ENCODE data around the gene LEPROT.
"Not testable (repeated sequence)": the region's sequence is repeated elsewhere in the genome, so short reads cannot be mapped to it uniquely, and the experiment has no call there.

The LEPROT gene, protein sequence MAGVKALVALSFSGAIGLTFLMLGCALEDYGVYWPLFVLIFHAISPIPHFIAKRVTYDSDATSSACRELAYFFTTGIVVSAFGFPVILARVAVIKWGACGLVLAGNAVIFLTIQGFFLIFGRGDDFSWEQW

DNA sequence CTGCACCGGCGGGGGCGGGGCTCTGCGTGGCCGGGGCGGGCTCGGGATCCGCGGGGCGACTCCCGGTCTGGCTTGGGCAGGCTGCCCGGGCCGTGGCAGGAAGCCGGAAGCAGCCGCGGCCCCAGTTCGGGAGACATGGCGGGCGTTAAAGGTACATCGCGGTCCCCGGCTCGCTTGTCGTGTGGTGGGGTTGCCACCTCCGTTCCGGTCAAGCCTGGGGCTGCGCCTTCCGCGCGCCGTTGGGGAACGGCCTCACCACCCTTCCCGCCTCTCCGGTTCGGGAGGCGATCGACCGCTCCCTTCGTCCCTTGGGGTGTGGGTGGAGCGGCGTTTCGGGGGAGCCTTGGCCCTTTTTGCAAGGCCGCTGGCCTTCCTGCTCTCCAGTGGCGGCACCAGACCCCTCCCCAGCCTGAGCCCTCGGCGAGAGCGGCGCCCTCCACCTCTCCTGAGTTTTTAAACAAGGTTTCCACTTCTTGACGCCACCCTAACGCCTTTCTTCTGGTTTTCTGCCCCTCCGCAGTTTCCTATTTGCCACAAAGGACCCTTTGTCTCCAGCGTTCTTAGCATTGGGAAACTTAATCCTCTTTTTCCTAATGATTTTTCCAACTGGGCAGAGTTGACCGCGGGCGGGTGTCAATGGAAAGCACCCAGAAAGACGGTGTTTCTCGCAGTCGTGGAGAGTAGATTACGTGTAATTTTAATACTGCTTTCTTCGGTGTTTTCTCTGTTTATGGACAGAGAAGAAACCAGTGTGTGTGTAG is at the start of gene LEPROT, which contains the start of gene LEPR:
LEPROT (plus strand) TSS at position 79 of the 761 bp plus-strand sequence; CDS start at position 136, 57 bp downstream.
LEPR (plus strand) TSS at position 79 of the 761 bp plus-strand sequence. CDS start 144,898 bp downstream, outside the sequence.
- no peak for DNase-seq (ENCODE audit: low spot score)

DNA sequence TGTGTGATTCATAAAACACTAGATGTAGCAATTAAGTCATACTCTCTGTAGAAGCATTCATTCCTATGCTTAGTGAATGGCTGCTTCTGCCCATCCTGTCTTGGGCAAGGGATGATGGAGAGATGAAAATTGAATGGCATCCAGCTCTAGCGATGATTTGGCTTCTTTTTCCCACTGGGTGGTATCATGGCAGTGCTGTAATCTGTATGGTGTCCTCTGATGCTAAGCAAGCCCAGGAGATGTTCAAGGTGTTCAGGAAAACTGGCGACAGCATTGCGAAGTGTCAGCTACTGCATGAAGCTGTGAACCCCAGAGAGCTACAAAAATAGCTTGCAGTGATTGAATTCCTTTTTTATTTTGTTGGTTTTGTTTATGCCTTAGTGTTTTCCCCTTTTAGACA is 48.9 kb upstream of the LEPROT start:
- DNase-seq (ENCODE audit: low spot score) = no peak

DNA sequence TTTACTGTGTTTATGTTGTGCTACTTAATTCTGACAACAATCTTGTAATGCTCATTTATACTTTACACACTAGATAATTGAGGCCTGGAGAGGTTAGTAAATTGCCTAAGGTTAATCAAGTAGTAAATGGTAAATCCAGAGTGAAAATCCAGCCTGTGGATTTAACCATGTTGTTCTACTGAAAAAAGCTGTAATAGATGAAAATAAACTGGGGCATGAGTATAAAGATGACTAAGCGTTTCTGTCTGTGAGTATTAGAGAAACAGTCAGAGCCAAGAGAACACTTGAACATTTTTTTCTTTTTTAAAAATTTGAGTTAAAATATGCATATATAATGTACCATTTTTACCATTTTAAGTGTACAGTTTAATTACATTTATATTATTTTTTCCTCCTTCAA is 47.9 kb upstream of the LEPROT start:
- peak; percentile 67 for DNase-seq (ENCODE audit: low spot score)

DNA sequence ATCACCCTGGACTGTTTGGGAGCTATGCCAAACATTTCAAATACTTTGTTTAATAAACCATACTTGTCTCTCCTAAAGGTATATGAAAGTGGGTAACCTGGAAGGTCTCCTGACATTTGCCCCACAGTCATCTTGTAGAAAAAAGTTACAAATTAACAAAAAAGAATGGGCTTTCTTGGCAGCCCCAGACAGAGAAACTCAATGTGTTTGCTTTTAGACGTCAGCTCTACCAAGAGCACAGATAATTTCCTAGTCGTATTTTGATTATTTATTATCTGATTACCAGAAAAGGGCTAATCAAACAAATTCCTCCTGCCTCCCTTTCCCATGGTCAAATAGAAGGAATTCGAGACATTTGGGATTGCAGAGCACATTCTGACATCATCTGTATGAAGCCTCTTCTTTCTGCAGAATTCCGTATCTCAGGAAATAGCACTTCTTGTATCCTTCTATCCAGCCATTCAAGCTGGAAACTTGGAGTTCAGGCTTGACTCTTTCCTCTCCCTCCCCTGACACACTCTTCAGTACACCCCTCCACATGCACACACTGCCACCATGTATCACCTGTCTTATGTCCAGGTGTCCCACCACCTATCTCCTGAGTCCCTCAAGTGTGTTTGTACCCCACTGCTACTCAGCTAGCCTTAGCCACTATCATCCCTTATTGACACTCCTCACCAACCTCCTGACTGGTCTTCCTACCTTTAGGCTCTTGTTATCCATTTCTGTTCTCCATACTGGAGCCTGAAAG is 42.8 kb upstream of the LEPROT start:
- no peak for DNase-seq (ENCODE audit: low spot score)

DNA sequence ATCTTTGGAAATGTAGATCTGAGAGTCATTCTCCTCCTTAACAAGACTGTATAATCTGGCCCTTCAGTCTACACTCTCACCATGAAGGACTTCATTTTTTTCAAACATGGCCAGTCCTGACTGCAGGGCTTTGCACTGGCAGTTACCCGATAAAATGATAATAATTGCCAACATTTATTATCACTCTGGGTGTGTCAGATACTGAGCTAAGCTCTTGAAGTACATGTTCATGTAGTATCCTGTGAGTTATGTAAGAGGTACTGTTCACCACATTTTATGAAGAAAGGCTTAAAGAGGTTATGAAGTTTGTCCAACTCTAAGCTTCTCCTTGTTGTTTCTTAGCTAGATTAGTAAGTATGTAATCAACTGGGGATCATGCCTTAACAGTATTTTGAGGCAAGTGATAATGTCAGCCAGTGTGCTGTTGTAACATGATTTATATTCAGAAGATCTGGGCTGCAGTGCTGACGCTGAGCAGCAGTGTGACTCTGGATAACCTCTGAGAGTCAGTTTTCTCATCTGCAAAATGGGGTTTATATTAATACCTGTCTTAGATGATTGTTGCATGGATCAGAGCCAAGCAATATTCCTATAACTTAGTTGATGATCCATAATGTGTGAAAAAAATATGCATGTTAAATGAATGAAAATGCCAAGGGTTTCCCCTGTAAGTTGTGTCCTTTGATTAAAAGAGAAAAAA is 42.1 kb upstream of the LEPROT start:
- DNase-seq (ENCODE audit: low spot score) = peak; percentile 47

DNA sequence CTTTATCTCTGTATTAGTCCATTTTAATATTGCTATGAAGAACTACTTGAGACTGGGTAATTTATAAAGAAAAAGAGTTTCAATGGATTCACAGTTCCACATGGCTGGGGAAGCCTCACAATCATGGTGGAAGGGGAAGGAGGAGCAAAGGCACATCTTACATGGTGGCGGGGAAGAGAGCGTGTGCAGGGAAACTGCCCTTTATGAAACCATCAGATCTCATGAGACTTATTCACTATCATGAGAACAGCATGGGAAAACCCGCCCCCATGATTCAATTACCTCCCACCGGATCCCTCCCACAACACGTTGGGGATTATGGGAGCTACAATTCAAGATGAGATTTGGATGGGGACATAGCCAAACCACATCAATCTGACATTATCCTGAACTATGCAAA is 36.0 kb upstream of the LEPROT start:
- not testable (repeated sequence) for DNase-seq (ENCODE audit: low spot score)

DNA sequence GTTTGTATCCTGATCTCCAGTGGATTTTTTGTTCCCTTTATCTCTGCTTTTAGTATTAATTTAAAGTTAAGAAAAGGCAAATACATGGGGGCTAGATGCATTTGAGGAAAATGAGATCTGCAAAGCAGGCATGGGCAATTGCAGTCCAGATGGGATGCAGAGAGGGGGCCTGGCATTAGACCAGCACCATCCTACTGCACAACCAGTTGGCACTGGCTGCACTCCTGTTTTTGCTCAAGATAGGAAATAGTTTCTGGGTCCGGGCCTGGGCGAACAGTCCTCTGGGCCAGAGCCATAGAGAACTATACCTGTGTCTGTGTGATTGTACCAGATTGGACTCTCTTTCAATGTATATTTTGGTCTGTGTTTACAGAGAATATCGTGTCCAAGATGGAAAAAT is 34.0 kb upstream of the LEPROT start:
- no peak for DNase-seq (ENCODE audit: low spot score)

DNA sequence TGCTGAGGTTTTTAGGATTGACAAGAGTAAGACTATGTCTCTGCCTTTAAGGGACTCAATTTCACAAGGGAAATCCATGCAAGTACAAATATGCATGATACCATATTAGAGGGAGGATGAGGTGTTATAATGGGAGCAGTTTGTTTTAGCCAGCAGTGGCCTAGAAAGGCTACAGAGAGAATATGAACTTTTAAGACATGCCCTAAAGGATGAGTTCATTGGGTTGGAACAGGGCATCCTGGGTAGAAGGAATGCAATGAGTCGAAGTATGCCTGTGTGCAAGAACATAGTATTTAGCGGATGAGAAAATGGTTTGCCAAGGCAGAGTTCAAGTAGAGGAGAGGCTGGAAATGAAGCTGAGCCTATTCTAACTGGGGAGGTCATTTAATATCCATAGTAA is 32.6 kb upstream of the LEPROT start:
- no peak for DNase-seq (ENCODE audit: low spot score)

DNA sequence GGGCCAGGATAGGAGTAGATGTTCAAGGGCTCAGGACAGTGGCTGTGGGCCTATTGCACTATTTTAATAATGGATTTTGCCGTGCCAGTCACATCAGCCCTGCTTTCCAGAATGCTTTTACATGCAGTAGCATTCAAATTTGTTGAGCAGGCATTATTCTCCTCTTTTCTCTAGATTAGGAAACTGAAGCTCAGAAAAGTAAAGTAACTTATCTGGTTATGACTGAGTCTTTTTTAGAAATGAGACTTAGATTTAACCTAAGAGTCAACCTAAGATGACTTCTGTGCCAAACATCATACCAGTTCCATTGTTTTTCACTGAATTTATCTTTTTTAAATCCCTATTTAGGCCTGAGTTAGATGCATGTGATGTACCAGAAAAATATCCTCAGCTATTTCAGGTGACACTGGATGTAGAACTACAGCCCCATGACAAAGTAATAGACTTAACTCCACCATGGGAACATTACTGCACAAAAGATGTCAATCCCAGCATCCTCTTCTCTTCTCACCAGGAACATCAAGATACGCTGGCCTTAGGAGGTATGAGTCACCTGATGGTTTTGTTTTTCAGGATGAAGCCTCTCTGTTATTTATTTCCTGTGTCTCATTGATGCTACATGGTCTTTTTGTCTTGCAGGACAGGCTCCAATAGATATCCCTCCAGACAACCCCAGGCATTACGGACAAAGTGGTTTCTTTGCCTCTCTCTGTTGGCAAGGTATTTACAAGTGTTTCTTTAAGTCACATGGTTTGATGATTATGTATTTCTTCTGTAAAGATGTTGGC is 31.4 kb upstream of the LEPROT start:
- DNase-seq (ENCODE audit: low spot score) = no peak

DNA sequence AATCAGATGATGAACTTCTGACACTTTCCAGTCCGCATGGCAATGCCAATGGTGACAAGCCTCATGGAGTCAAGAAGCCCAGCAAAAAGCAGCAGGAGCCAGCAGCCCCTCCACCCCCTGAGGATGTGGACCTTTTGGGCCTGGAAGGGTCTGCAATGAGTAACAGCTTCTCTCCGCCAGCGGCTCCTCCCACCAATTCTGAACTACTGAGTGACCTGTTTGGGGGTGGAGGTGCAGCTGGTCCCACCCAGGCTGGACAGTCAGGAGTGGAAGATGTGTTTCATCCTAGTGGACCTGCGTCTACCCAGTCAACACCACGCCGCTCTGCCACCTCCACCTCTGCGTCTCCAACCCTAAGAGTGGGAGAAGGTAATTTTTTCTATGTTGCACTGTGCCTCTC is 28.0 kb upstream of the LEPROT start:
- DNase-seq (ENCODE audit: low spot score) = no peak

DNA sequence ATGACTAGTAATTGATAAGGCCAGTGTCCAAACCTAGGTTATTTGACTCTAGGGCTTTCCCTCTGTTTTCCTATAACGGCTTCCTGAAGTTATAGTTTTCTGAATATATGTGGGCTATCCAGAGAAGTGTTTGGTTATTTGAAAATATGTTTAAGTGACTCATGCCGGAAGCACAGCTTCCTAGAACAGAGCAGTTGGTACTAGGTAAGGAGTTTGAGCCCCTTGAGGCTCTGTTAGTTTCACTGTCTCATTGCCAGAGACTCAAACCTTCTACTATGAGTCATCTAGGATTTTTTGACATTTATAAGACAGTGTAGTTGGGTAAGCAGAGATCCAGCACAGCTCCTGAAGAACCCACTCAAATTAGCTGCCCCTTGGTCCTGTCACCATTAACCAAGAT is 27.1 kb upstream of the LEPROT start:
- DNase-seq (ENCODE audit: low spot score) = no peak

DNA sequence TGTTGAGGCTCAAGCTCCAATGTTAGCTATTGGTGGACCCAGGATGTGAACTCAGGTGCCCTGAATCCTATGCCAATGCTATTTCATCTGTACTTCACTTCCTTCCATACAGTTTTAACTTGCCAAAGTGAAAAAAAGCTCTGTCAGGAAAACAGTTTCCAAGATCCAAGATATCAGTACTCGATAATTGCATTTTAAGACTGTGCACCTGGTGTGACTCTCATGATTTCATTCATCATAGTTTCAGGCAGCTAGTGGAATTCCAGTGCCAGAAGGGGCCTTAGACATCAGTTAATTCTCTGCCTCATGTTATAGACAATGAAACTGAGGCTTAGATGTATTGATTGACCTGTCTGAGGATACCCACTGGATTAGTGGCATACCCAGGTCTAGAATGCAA is 26.5 kb upstream of the LEPROT start:
- no peak for DNase-seq (ENCODE audit: low spot score)

DNA sequence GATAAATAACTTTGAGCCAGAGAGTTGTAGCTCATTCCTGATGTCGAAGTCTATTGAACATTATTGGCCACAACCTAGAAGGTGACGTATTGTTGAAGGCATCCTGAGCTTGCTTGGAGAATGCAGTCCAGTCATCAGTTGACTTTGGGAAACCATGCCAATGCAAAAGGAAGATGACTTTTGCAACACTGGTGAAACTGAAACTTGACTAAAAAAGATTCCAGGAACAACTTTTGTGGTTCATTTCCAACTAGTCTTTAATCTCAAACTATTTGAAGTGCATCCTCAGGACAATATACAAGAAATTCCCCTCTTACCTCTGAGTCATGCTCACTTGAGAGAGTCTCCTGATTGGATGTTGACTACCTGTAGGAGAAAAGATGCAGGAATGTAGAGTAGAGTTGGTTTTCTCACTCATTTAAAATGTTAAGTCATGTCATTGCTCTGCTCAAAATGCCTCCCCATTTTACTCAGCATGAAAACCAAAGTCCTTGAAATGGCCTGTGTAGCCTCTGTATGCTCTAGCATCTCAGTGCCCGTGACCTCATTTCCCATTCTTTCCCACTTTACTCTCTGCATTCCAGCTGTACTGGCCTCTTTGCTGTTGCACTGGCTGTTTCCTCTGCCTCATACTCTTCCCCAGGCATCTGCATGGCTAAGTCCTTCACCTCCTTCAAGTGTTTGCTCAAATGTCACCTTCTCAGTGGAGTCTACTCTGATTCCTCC is 24.4 kb upstream of the LEPROT start:
- DNase-seq (ENCODE audit: low spot score) = no peak

DNA sequence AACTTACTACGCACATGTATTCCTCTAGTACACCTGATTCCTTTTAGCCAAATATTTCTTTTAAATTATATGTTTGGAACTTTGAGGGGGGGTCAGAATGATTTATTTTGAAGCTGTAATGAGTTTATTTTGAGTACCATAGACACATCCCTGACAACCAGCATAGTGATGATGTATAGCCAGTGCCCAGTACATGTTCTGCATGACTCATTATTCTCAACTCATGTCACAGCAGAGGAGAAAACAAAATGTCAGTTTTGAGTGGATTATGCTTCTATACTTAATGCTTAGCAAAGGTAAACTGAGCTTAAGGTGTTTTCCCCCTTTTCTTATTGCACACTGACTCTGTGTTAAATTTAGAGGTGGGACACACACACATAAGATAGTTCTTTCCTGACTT is 22.4 kb upstream of the LEPROT start:
- no peak for DNase-seq (ENCODE audit: low spot score)

DNA sequence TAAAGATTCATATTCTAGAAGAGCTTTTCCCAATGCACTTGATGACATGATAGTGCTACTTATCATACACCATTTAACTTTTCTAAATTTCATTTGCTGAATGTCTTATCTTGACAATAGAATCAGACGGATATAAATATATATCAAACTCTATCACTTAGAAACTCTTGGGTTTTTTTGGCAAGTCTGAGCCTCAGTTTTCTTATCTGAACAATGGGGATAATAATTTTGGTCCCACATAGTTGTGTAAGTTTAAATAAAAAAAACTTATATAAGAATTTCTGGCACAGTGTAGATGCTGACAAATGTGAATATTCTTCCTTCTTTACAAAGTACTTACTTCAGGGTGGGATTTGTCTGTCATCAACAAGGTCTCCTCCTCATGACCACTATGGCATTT is 21.5 kb upstream of the LEPROT start:
- no peak for DNase-seq (ENCODE audit: low spot score)

DNA sequence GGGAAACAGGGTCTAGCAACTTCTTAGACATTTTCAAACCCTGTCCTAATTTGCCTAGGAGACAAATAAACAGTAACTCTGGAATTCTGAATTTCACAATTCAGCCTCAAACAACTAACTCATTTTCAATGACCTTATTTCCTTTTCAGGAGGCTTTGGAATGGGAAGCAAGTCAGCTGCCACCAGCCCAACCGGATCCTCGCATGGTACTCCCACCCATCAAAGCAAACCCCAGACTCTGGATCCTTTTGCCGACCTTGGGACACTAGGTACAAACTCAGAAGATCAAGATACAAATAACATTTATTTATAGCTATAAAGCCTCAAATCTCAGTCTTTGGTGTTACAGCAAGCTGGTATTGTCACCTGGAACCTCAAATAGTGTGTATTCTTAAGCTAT is 18.9 kb upstream of the LEPROT start:
- no peak for DNase-seq (ENCODE audit: low spot score)

DNA sequence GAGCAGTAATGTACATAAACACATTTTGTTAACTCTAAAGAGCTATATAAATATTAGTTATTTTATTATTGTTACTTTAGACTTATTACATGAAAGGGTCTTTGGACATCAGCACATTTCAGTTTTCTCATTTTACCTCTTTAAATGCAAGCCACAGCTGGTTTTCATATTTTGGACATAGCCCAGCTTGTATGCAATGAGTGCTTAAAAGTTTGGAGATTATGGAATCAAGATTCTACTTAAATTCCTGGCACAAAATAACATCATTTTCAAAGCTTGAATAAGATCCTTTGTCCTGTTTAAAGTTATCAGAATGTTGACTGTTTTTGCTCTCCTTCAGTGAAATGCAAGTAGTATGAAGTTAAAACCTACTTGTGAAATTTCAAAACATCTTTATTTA is 15.5 kb upstream of the LEPROT start:
- no peak for DNase-seq (ENCODE audit: low spot score)

DNA sequence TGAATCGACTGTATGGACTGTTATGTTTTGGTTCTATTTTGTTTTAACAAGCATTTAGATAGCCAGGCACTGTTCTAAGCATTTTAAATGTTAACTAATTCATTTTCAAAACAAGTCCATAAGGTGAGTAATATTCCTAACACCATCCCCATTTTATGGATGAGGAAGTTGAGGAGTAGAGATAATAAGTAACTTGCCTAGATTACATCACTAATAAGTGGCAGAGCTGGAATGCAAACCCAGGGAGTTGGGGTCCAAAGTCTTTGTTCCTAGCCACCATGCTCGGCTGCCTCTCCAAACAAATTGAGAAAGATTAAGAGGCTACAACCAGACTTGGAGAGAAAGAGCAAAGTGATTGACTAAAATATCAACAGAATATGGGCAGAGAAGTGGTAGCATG is 12.6 kb upstream of the LEPROT start:
- no peak for DNase-seq (ENCODE audit: low spot score)

DNA sequence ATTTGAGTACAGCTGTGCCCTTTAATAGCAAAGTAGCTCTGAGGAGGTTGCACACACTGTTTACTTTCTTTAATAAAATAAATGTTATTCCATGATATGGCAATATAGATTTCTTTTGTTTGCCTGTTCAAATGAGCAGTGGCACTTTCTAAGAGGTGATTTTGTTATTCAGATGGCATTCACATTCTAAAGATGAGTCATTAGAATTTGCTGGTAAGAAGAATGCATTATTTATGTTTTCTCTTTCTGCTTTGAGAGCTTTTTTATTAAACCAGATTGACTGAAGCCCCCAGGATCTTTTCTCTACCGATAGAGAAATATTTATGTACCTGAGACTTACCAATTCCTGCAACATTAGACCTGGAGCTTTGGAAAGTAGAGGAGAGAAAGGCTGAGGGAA is 11.2 kb upstream of the LEPROT start:
- no peak for DNase-seq (ENCODE audit: low spot score)

DNA sequence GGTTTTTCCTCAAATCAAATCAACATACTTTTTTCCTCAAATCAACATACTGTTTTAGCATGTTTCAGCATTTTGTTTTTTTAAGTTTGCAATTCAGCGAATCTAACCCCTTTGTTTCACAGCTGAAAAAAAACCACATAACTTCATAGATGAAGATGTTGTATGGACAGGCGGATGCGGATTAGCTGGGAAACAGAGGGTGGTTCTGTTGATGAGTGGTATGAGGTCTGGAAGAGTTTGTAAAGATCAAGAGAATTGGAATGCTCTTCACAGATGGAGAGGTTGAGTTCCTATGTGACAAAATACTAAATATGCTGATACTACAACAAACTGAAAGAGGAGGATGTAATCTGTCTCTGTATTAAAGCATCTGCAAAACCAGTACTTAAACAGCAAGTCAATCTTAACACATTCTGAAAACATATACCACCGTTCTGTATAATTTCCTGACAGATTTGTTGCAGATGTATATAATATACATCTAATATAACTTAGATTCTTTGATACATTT is 10.6 kb upstream of the LEPROT start:
- DNase-seq (ENCODE audit: low spot score) = no peak
